Tibial nerve (tissue), 4 donors: Measurements from ENCODE around the gene PREX1.

Experiments used
- CTCF ChIP-seq, 5 experiments: fragments of 200-600 bp in 3 of 5; fragments of 450-650 bp in 2 of 5; sonication (generic) in 3 of 5; IDR thresholded peaks; one replicate each; pipeline ENCODE4 v1.5.1; 2016 to 2019; ENCODE audit warnings: antibody characterized with exemption in 5 of 5, mild to moderate bottlenecking in 3 of 5, moderate library complexity in 2 of 5
- EP300 ChIP-seq, 2 donors: sonication (generic); formaldehyde crosslinking; IDR thresholded peaks; one replicate each; pipeline ENCODE4 v1.6.1; 2017; ENCODE audit warnings: antibody characterized with exemption in 2 of 2, mild to moderate bottlenecking in 1 of 2
- POLR2A ChIP-seq, 2 donors: fragments of 450-650 bp; IDR thresholded peaks; one replicate each; pipeline ENCODE4 v1.6.1; 2017; ENCODE audit warnings: antibody characterized with exemption in 2 of 2, mild to moderate bottlenecking in 2 of 2, moderate library complexity in 2 of 2

DNA sequence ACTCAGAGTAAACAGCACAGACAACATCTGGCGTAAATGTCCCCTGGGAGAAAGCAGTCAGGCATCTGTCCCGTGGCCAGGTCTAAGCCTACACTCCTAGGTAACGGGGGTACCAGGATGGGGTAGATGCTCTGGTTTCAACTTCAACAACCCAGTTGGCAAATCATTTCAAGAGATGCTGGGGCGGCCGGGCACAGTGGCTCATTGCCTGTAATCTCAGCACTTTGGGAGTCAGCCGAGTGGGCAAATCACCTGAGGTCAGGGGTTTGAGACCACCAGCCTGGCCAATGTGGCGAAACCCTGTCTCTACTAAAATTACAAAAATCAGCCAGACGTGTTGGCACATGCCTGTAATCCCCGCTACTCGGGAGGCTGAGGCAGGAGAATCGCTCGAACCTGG, 12.3 kb downstream of the PREX1 start:
- TF ChIP-seq CTCF (IDR thresholded peaks at IDR 0.05) = no peak
- no peak for TF ChIP-seq POLR2A (IDR thresholded peaks at IDR 0.05)
- no peak for TF ChIP-seq EP300 (IDR thresholded peaks at IDR 0.05)
